Dendritic cell treated with granulocyte-macrophage colony-stimulating factor and Interleukin-4, amounts not matched to agents 40 ng/mL and 50 ng/mL, for 4 days (primary cell): ENCODE results near the gene CSRP3.

Experiments used
- H3K27ac Mint-ChIP-seq: one replicate; pipeline ENCODE4 v1.8.0; 2022; ENCODE audit warnings: mild to moderate bottlenecking, mixed read lengths
- H3K27me3 Mint-ChIP-seq: one replicate; pipeline ENCODE4 v1.8.0; 2022; ENCODE audit warnings: mild to moderate bottlenecking, mixed read lengths
- H3K36me3 Mint-ChIP-seq: one replicate; pipeline ENCODE4 v1.8.0; 2022; ENCODE audit warnings: low read depth, mixed read lengths
- H3K4me1 Mint-ChIP-seq: one replicate; pipeline ENCODE4 v1.8.0; 2022; ENCODE audit warnings: low read depth, mixed read lengths
- H3K4me3 Mint-ChIP-seq: one replicate; pipeline ENCODE4 v1.8.0; 2022; ENCODE audit warnings: mild to moderate bottlenecking, moderate library complexity, mixed read lengths
- H3K9me3 Mint-ChIP-seq: one replicate; pipeline ENCODE4 v1.8.0; 2022; ENCODE audit warnings: mixed read lengths
- intact Hi-C: fragments of 100-400 bp; cut with micrococcal nuclease; formaldehyde crosslinking; loops from one replicate; pipeline ENCODE4 v1.15.0; 2022

The CSRP3 gene

DNA sequence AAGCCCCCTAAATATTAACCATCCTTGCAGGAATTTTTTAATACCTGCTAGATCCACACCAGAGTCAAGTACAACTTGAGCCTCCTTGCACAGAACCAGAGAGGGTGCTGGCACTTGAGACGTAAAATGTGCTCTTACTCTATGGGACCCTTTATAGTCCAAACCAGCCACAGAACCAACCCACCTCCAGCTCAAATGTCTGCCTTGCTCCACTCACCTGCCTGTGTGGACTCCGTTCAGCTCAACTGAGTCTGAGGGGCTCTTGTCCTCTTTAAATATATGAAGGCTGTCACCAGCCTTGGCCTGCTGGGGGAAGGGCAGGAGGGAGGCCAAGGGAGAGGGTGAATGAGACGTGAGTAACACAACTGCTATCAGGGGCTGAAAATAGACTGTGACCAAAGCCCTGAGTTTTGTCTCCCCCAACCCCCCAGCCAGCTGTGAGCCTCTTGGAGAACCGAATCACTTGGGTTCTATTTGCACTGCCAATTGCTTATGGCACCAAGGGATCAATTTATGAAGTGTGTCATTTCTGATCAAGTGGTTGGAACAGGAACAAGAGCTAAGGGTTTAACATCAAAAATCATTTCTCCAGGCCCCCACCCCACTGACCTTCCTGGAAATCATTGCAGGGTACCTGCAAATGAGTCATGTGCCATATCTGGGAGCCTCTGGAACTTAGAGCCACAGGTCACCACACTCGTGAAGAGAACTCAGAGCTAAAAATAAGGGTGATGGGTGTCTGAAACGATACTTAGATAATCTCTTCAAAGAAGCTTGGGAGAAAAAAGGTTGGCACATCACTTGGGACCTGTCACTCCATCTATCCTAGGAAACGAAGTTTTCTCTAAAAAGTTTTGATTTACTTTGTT lies at the start of gene CSRP3:
Gene CSRP3 (minus strand): TSS at position 247 of the 869 bp plus-strand sequence. CDS start 9,535 bp downstream, outside the sequence.
- Mint-ChIP-seq H3K36me3 (no peaks in the 10 kb centered on the region), H3K9me3 (no peaks in the 10 kb centered on the region), H3K27ac (no peak within 1 kb of the TSS), H3K4me1 (peaks cover 9% of the 10 kb centered on the region), H3K4me3 (no peak within 1 kb of the TSS), H3K27me3 (no peaks in the 10 kb centered on the region)
- intact Hi-C loops: no loop called here

DNA sequence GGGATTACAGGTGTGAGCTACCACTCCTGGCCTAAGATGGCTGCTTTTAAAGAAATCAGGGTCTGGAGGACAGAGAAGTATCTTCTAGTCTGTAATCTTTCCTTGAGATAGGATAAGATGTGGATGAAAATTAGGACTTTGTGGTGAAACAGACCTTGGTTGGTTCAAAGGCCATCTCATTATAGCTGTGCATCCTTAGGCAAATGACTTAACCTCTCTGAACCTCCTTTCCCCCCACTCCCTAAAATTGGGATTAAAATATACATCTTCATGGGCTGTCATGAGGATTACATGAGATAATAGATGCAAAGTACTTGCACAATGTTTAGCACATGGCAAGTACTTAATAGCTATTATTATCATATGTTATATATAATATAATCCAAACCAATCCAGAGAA lies 49.8 kb upstream of the CSRP3 start:
- intact Hi-C loops: no loop called here
- H3K4me3 Mint-ChIP-seq: no peak overlapping the region
- no peak overlapping the region for H3K27ac Mint-ChIP-seq
- H3K36me3 Mint-ChIP-seq: no peaks in the 10 kb centered on the region
- H3K9me3 Mint-ChIP-seq: peaks cover 13% of the 10 kb centered on the region
- H3K27me3 Mint-ChIP-seq: peaks cover 7% of the 10 kb centered on the region
- peaks cover 8% of the 10 kb centered on the region for H3K4me1 Mint-ChIP-seq

GRCh38 chr11:19246816-19247215 lies 45.0 kb upstream of the CSRP3 start:
- peaks cover 17% of the 10 kb centered on the region for H3K27me3 Mint-ChIP-seq
- no peak overlapping the region for H3K4me3 Mint-ChIP-seq
- intact Hi-C loops: no loop called here

DNA sequence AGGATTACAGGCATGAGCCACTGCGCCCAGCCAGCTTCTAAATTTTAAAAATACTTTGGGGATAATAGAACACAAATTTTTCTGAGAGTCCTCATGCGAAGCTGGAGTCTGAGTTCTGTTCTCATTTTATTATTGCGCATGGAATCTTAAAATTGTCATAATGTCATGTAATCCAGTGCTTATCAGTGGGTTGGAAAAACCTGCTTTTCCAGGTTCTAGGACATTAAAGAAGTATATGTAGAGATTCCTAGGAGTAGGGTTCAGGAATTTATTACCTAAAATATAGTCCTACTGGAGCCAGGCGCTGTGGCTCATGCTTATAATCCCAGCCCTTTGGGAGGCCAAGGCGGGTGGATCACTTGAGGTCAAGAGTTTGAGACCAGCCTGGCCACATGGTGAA lies 43.6 kb upstream of the CSRP3 start:
- Mint-ChIP-seq H3K36me3 (peaks cover 7% of the 10 kb centered on the region), H3K27me3 (peaks cover 20% of the 10 kb centered on the region), H3K4me1 (peaks cover 32% of the 10 kb centered on the region), H3K4me3 (no peak overlapping the region), H3K9me3 (peaks cover 13% of the 10 kb centered on the region), H3K27ac (no peak overlapping the region)
- intact Hi-C loops: no loop called here

More at GRCh38 chr11:19246816-19247215, 45.0 kb upstream of the CSRP3 start:
- peaks cover 31% of the 10 kb centered on the region for H3K4me1 Mint-ChIP-seq
- H3K9me3 Mint-ChIP-seq: peaks cover 13% of the 10 kb centered on the region
- no peaks in the 10 kb centered on the region for H3K36me3 Mint-ChIP-seq
- no peak overlapping the region for H3K27ac Mint-ChIP-seq

GRCh38 chr11:19244621-19245020 lies 42.8 kb upstream of the CSRP3 start:
- H3K9me3 Mint-ChIP-seq: peaks cover 8% of the 10 kb centered on the region
- H3K4me1 Mint-ChIP-seq: peaks cover 32% of the 10 kb centered on the region
- H3K27me3 Mint-ChIP-seq: peaks cover 16% of the 10 kb centered on the region
- H3K27ac Mint-ChIP-seq: no peak overlapping the region
- peaks cover 7% of the 10 kb centered on the region for H3K36me3 Mint-ChIP-seq
- intact Hi-C loops: loop anchor here (5.0 kb wide), 1 partner anchor 167 kb away; no protein-coding TSS in a partner anchor
- H3K4me3 Mint-ChIP-seq: no peak overlapping the region

DNA sequence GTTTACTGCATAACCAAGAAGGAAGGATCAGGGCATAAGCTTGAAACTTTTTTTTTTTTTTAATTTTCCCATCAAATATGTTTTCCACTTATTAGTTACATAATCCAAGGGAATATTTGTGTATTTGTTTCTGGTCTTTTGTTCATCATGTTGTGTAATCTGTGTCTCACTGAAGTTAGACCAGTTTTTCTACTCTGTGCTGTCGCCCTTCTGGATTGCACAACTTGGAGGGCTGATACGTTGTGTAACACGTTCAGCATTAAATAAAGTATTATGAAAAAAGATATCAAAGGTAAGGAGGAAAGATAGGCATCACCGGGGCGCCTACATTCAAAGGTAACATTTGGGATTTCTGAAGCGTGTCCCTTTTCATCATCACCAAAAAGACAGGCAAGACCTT lies 42.3 kb upstream of the CSRP3 start:
- H3K27ac Mint-ChIP-seq: no peak overlapping the region
- peaks cover 3% of the 10 kb centered on the region for H3K9me3 Mint-ChIP-seq
- intact Hi-C loops: loop anchor here (5.0 kb wide), 1 partner anchor 167 kb away; no protein-coding TSS in a partner anchor
- H3K27me3 Mint-ChIP-seq: peaks cover 15% of the 10 kb centered on the region
- peaks cover 7% of the 10 kb centered on the region for H3K36me3 Mint-ChIP-seq
- H3K4me3 Mint-ChIP-seq: no peak overlapping the region
- H3K4me1 Mint-ChIP-seq: peaks cover 32% of the 10 kb centered on the region

DNA sequence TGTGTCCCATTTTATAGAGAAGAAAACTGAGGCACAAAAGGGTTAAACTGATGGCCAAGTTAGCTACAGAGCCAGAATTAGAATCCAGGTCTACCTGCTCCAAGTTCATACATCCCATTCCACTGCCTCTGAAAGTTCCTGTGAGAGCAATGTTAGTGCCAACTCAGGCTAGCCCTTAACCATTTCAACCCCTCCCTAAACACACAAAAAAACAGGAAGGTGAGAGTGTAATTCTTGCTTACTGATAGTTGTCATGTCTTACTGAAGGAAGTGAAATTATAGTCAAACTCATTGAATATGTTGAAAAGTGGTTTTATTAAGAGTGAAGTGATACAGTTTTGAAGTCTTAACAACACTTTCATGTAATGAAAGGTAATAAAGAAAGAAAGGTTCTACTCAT lies 41.8 kb upstream of the CSRP3 start:
- Mint-ChIP-seq H3K27me3 (peaks cover 15% of the 10 kb centered on the region), H3K4me3 (no peak overlapping the region), H3K27ac (no peak overlapping the region), H3K9me3 (no peaks in the 10 kb centered on the region), H3K36me3 (peaks cover 7% of the 10 kb centered on the region), H3K4me1 (peaks cover 32% of the 10 kb centered on the region)
- intact Hi-C loops: loop anchor here (5.0 kb wide), 1 partner anchor 166 kb away; no protein-coding TSS in a partner anchor

- no peak overlapping the region for H3K4me3 Mint-ChIP-seq
- no peaks in the 10 kb centered on the region for H3K9me3 Mint-ChIP-seq
- peaks cover 7% of the 10 kb centered on the region for H3K36me3 Mint-ChIP-seq
- H3K27me3 Mint-ChIP-seq: peaks cover 14% of the 10 kb centered on the region
- peaks cover 32% of the 10 kb centered on the region for H3K4me1 Mint-ChIP-seq
- intact Hi-C loops: loop anchor here (5.0 kb wide), 1 partner anchor 166 kb away; no protein-coding TSS in a partner anchor
- no peak overlapping the region for H3K27ac Mint-ChIP-seq
Observed at GRCh38 chr11:19243143-19243542, 41.4 kb upstream of the CSRP3 start.

DNA sequence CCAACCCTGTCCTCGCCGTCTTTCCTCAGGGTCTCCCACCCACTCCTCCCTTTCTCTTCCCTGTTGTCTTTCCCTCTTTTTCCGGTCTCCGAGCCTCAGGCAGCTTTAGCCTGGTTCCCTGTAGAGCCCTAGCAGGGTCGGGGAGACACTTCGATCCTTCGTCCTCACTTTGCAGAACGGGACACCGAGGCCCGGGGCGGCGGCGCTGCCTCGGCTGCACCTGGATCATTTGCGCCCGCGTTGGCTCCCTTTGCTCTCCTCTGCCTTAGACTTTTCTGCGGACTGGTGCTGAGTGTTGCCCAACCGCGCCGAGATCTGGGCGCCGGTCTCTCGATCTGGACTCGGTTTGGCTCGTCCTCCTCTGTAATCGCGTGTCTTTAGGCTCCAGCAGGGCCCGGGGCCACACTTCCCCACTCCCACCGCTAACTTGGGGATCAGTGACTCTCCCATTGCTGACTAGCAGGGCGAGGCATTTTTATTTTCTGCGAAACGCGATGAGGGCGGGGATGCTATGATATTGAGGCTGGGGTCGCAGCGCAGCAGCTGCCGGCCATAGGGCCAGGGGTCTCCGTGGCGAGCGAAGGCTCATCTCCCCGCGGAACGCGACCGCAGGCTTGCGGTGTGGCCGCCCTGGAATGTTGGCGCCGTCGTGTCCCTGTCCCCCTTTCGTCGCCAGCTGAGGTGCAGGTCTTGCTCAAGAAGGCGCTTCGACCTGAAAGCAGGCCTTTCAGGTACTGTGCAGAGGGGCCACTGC lies 40.6 kb upstream of the CSRP3 start:
- Mint-ChIP-seq H3K9me3 (no peaks in the 10 kb centered on the region), H3K4me1 (peaks cover 32% of the 10 kb centered on the region), H3K36me3 (peaks cover 7% of the 10 kb centered on the region), H3K4me3 (peak overlapping the region; percentile 92), H3K27me3 (peaks cover 13% of the 10 kb centered on the region), H3K27ac (no peak overlapping the region)
- intact Hi-C loops: loop anchor here (5.0 kb wide), 1 partner anchor 165 kb away; no protein-coding TSS in a partner anchor

DNA sequence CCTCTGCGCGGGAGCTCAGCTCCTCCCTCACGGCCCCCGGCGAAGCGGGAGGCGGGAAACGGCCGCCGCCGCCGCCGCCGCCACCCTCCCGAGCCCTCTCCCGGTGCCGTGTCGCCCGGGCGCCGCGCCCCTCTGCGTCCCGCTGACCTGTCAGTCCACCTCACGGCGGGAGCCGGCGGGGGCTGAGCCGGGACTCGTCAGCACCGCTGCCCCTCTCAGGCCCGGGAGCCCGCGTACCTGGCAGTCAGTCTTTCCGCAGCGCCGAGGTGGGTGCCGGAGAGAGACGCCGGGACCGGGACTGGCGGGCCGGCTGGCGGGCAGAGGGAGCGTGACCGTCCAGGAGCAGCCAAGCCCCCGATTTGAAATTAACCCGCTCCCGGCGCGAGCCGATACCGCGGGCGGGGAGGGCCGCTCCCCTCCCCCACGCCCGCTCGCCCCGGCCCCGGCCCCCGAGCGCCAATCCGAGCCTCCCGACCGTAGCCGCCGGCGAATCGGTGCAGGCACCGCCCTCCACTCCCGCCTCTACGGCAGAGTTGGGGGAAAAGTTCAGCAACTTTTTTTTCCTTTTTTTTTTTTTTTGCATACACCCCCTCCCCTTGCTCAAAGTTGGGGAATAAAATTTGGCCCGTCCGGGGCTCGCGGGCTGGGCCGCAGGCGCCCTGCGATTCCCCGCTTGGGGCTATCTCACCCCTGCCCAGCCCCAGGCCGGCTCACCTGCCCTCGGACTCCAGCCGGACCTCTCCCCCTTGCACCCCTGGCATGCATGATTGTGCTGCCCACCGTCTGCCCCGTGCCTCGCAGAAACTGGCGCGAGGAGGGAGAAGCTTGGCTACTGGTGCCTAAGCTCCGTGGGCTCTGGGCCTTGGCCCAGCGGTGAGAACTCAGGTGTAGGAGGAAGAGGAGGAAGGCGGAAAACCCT lies 39.7 kb upstream of the CSRP3 start:
- H3K36me3 Mint-ChIP-seq: peaks cover 7% of the 10 kb centered on the region
- H3K4me3 Mint-ChIP-seq: peak overlapping the region; percentile 92
- peaks cover 32% of the 10 kb centered on the region for H3K4me1 Mint-ChIP-seq
- H3K27ac Mint-ChIP-seq: no peak overlapping the region
- H3K9me3 Mint-ChIP-seq: no peaks in the 10 kb centered on the region
- intact Hi-C loops: loop anchor here (2.0 to 5.0 kb wide), 2 partner anchors 125 to 164 kb away; partner anchors contain the start of gene ZDHHC13
- H3K27me3 Mint-ChIP-seq: peaks cover 13% of the 10 kb centered on the region

DNA sequence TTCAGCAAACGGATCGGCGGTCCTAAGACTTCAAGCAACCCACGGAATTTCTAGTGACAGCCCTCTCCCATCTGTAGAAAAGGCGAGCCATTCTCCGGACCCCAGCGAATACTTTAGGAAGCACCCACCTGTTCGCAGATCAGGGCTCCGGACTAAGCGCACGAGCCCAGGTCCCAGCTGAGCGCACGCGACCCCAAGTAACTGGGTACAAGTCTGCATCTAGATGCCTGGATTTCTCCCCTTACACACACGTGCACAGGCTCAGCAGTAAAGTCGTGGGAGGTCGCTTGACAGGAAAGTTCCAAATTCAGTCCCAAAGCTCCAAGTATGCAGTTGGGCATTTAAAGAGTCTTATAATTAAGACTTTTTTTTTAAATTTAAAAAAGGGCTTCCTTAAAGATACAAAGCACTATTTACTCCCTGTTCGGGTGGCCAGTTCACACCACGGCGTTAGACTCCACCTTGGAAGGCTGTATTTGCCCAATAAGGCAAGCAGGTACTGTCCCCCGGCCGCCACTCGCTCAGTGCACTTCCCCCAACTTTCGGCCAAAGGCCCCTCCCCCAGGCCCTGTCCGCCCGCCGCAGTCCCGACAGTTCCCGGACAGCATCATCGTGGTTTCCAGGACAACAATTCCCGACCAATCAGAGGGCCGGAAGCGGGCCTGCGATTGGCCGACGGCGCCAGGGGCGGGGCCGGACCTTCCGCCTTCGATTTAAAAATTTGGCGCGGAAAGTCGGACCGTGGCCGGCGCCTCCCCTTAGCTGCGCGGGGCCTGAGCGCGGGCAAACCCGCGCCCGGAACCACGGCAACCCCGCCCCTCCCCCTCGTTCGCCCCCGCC lies 38.9 kb upstream of the CSRP3 start, which contains the start of gene E2F8:
Gene E2F8 (minus strand): TSS at position 526 of the 840 bp plus-strand sequence. CDS start 824 bp downstream, outside the sequence.
- Mint-ChIP-seq H3K4me3 (peak within 1 kb of the TSS; percentile 92), H3K9me3 (no peaks in the 10 kb centered on the region), H3K36me3 (peaks cover 7% of the 10 kb centered on the region), H3K27ac (peak within 1 kb of the TSS; percentile 33), H3K27me3 (peaks cover 13% of the 10 kb centered on the region), H3K4me1 (peaks cover 32% of the 10 kb centered on the region)
- intact Hi-C loops: loop anchor here (2.0 to 5.0 kb wide), 2 partner anchors 124 to 163 kb away; partner anchors contain the start of gene ZDHHC13

GRCh38 chr11:19239039-19239438 lies 37.3 kb upstream of the CSRP3 start:
- no peak overlapping the region for H3K27ac Mint-ChIP-seq
- H3K27me3 Mint-ChIP-seq: peaks cover 13% of the 10 kb centered on the region
- intact Hi-C loops: no loop called here
- no peak overlapping the region for H3K4me3 Mint-ChIP-seq
- no peaks in the 10 kb centered on the region for H3K9me3 Mint-ChIP-seq
- H3K4me1 Mint-ChIP-seq: peaks cover 23% of the 10 kb centered on the region
- H3K36me3 Mint-ChIP-seq: peaks cover 16% of the 10 kb centered on the region
